Stimulated activated CD8-positive, alpha-beta memory T cell treated with anti-CD3 and anti-CD28 coated beads, Interleukin-15, amount 100 ng/mL, for 1 hour (primary cell): ENCODE results near the gene UPP1.

Experiments
- DNase-seq: peaks from one replicate; pipeline ENCODE4 v3.0.0-alpha.2; 2020; ENCODE audit warnings: low read depth

The UPP1 gene

GRCh38 chr7:48085942-48086341 lies 3.1 kb upstream of the UPP1 start:
- no peak for DNase-seq

GRCh38 chr7:48087349-48087748 lies 1.7 kb upstream of the UPP1 start:
- no peak for DNase-seq

GRCh38 chr7:48088559-48089045 lies 463 bp upstream of the UPP1 start:
- no peak for DNase-seq

- DNase-seq, result no peak
Measured at GRCh38 chr7:48090095-48090805, 1.2 kb downstream of the UPP1 start.

- DNase-seq, result no peak
Measured at GRCh38 chr7:48091506-48092433, 2.7 kb downstream of the UPP1 start.

- no peak for DNase-seq
Measured at GRCh38 chr7:48094861-48095293, 5.8 kb downstream of the UPP1 start.

- DNase-seq, result no peak
Measured at GRCh38 chr7:48096273-48096672, 7.2 kb downstream of the UPP1 start.

- no peak for DNase-seq
Measured at GRCh38 chr7:48097521-48098231, 8.6 kb downstream of the UPP1 start.

GRCh38 chr7:48098846-48099245 lies 9.8 kb downstream of the UPP1 start:
- no peak for DNase-seq

- no peak for DNase-seq
Measured at GRCh38 chr7:48099781-48100180, 10.7 kb downstream of the UPP1 start.

- no peak for DNase-seq
Measured at GRCh38 chr7:48101352-48101751, 12.3 kb downstream of the UPP1 start.

- no peak for DNase-seq
Measured at GRCh38 chr7:48101968-48102367, 12.9 kb downstream of the UPP1 start.

- no peak for DNase-seq
Measured at GRCh38 chr7:48102530-48102929, 13.5 kb downstream of the UPP1 start.

- no peak for DNase-seq
Measured at GRCh38 chr7:48105045-48105444, 16.0 kb downstream of the UPP1 start.

GRCh38 chr7:48106906-48107659 lies 18.0 kb downstream of the UPP1 start:
- no peak for DNase-seq

- no peak for DNase-seq
Measured at GRCh38 chr7:48107926-48108472, 18.9 kb downstream of the UPP1 start.

GRCh38 chr7:48108959-48109847 lies 20.1 kb downstream of the UPP1 start:
- no peak for DNase-seq

- DNase-seq, result peak; percentile 92
Measured at GRCh38 chr7:48109848-48110663, 21.0 kb downstream of the UPP1 start.

- DNase-seq, result no peak
Measured at GRCh38 chr7:48110868-48111267, 21.8 kb downstream of the UPP1 start.
